ENCODE measurements around the gene TFPT. TPM values are rescaled to one million over a fixed set of nuclear protein-coding genes. Genes with fewer than 3 reads are reported as not detected.
A peak's percentile ranks its signal among the peaks of the same experiment; 100 is the strongest.

TFPT gene
- total RNA-seq, 1 experiment from 2014 or later: 60.2 TPM

GRCh38 chr19:54149021-54149812 is 33.8 kb upstream of the TFPT start:
- no peak for DNase-seq (ENCODE audit: low read depth)

- DNase-seq (ENCODE audit: low read depth): no peak
These were observed 32.7 kb upstream of the TFPT start for GRCh38 chr19:54148158-54148557.

- no peak for DNase-seq (ENCODE audit: low read depth)
These were observed 32.2 kb upstream of the TFPT start for GRCh38 chr19:54147676-54148075.

- no peak for DNase-seq (ENCODE audit: low read depth)
These were observed 30.2 kb upstream of the TFPT start for GRCh38 chr19:54145541-54146158.

GRCh38 chr19:54142166-54142780 is 26.8 kb upstream of the TFPT start:
- no peak for DNase-seq (ENCODE audit: low read depth)

GRCh38 chr19:54141356-54141755 is 25.9 kb upstream of the TFPT start:
- DNase-seq (ENCODE audit: low read depth): no peak

GRCh38 chr19:54138489-54139256 is 23.2 kb upstream of the TFPT start:
- no peak for DNase-seq (ENCODE audit: low read depth)

- no peak for DNase-seq (ENCODE audit: low read depth)
These were observed 22.4 kb upstream of the TFPT start, which contains the start of gene CNOT3 for GRCh38 chr19:54137699-54138488. Gene CNOT3, plus strand, starts transcription at chr19:54137762. Its CDS starts 5,217 bp downstream, at chr19:54142979.

- DNase-seq (ENCODE audit: low read depth): peak; percentile 100
These were observed 21.6 kb upstream of the TFPT start for GRCh38 chr19:54136864-54137698.

GRCh38 chr19:54136086-54136863 is 20.8 kb upstream of the TFPT start:
- DNase-seq (ENCODE audit: low read depth): no peak

GRCh38 chr19:54133957-54134590 is 18.6 kb upstream of the TFPT start:
- DNase-seq (ENCODE audit: low read depth): no peak

- DNase-seq (ENCODE audit: low read depth): peak; percentile 72
These were observed 18.0 kb upstream of the TFPT start for GRCh38 chr19:54133312-54133956.

GRCh38 chr19:54129617-54129996 is 14.2 kb upstream of the TFPT start:
- DNase-seq (ENCODE audit: low read depth): no peak

GRCh38 chr19:54128796-54129616 is 13.5 kb upstream of the TFPT start:
- DNase-seq (ENCODE audit: low read depth): no peak

GRCh38 chr19:54128441-54128725 is 12.9 kb upstream of the TFPT start:
- no peak for DNase-seq (ENCODE audit: low read depth)

GRCh38 chr19:54127688-54128440 is 12.4 kb upstream of the TFPT start:
- no peak for DNase-seq (ENCODE audit: low read depth)

GRCh38 chr19:54125713-54126112 is 10.3 kb upstream of the TFPT start:
- DNase-seq (ENCODE audit: low read depth): no peak
